CD1c-positive myeloid dendritic cell (primary cell): ENCODE results near the gene SCNN1B.

Experiments used
- DNase-seq: peaks from one replicate; pipeline ENCODE4 v3.0.0-alpha.2; 2016; ENCODE audit errors: extremely low spot score

SCNN1B gene

DNA sequence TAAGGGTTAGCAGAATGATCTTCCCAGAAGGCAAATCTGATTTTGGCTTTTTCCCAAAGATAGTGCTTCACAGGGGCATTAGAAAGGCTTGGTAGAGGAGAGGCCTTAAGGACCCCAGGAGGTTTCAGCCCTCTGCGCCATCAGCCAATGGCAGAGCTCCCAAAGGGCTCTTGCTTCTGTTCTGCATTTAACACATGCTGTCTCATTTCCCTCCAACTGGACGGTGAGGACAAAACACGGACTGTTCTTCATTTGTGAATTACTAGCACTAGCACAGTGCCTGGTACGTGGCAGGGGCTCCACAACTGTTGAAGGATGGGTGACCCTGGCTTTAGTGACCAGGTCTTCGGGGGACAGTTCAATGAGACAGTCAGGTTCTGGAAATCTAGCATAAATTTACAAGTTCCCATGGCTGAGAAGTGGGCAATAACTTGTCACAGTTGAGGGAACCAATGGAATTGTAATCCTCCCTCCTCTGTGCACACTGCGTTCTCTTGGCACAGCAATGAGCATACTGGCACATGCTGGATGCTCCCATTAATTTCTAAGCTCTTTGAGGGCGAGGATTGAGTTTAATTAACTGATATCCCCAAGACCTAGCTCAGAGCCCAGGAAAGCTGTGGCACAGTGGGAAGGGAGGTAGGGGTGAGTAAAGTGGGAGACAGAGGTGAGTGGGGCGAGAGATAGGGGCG is 105.5 kb downstream of the SCNN1B start:
- no peak for DNase-seq

DNA sequence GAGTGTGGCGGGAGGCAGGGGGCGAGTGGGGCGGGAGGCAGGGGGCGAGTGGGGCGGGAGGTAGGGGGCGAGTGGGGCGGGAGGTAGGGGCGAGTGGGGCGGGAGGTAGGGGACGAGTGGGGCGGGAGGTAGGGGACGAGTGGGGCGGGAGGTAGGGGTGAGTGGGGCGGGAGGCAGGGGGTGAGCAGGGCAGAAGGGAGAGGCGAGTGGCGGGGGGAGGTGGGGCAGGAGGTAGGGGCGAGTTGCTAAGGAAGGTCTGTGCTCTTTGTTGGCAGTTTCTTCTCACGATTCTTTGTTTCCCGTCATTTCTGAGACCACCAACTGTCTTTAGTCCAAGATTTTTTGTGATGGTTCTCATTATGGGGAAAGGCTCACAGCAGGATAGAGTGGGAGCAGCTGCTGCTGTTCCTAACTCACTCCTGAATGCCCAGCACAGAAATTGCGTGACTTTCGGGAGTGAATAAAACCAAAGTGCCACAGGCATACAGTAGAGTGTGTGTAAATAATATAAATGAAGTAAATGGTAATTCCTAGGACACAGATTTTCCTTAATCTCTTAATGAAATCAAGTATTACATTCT is 106.2 kb downstream of the SCNN1B start:
- no peak for DNase-seq

DNA sequence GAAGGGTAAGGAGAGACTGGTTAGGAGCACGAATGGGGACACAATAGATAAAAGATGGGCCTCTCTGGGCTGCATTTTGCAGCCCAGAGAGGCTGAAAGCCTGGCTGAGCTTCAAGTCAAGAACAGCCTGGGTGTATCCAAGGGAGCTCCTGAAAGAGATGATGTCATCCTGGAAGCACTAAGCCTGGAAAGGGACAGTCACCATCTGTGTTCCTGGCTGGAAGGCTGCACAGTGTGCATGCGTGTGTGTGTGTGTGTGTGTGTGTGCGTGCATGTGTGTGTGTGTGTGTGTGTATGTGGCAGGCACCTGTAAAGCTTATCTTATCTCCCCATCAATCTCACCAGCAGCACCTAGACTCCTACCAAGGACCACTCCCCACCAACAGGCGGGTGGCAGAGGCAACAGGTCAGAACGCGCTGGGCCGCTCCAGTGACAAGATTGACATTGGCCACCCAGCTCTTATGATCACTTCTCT is 106.8 kb downstream of the SCNN1B start:
- no peak for DNase-seq

DNA sequence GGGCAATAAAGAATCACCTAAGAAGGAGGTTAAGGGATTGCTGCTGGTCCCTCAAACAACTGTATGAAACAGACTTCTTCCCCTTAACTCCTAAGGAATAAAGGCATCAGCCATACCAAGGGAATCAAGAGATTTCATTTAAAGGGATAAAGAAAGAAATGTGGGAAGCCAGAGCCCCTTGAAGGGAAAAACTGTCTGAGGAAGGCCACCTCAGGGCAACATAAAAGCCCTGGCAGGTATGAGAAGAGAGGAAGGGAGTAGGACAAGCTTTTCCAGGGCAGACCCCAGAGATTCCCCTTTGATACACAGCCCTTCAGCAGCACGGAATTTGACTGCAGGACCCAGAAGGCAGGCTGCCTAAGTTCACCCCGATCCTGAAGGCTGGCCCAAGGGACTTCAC is 107.4 kb downstream of the SCNN1B start:
- DNase-seq = no peak

DNA sequence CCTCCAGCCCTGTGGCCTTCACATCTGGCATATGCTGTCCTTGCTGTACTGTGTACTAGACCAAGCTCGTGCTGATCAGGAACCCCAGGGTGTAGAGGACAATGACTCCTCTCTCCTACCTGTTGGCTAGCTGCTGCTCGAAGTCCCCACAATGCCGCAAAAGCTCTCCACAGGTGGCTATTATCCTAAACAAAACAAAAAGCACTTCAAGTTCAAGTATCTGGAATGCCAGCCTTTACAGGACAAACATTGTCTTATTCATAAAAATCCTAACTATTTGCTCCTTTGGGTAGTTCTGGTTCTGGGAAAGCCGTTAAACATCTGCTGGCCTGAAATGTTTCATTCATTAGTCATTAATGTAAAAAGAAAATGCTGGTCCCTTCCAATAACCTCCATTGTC is 108.1 kb downstream of the SCNN1B start:
- DNase-seq = no peak

DNA sequence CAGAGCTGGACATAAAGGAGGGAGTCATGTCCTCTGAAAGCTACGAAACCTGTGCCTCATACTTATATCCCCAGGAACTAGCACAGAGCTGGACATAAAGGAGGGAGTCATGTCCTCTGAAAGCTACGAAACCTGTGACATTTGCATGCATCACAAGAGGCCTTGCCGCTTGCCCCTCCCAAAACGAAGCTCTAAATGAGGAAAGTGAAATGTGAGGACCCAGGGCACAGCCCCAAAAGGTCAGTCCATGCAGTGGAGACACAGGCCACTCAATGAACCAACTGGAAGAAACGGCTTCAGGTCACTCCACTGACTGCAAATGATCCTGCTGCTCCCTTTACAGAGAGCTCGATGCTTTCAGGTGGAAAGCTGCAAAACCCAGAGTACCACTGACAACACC is 112.6 kb downstream of the SCNN1B start:
- no peak for DNase-seq

DNA sequence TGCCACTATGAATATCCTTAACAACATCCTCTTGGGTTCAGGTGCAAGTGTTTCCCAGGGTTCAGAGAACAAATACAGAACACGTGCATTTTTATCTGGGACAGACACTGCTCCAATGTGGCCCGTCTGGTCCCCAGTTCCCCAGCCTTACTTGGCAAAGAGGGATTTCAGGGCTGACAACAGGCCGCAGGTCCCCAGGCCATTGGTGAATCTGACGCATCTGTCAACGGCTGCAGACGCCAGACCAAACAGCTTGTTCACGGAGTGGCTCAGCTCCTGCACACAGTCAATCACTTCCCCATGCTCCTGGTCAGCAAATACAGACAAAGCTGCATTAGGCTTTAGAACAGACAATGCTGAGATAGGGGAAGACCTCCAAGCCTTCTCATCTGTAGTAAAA is 114.7 kb downstream of the SCNN1B start:
- no peak for DNase-seq

DNA sequence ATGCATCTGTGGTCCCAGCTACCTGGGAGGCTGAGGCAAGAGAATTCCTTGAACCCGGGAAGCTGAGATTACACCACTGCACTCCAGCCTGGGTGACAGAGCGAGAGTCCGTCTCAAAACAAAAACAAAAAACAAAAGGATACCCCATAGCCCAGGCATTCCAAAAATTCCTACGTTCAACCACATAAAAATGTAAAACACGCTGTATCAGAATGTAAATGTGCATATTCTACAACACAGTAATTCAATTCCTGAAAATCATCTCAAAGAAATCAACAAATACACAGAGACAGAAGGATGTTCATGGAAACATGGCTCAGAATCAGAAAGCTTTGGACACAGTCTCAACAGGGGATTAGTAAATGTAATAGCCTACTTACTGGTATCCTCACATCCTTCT is 117.9 kb downstream of the SCNN1B start:
- DNase-seq = no peak

DNA sequence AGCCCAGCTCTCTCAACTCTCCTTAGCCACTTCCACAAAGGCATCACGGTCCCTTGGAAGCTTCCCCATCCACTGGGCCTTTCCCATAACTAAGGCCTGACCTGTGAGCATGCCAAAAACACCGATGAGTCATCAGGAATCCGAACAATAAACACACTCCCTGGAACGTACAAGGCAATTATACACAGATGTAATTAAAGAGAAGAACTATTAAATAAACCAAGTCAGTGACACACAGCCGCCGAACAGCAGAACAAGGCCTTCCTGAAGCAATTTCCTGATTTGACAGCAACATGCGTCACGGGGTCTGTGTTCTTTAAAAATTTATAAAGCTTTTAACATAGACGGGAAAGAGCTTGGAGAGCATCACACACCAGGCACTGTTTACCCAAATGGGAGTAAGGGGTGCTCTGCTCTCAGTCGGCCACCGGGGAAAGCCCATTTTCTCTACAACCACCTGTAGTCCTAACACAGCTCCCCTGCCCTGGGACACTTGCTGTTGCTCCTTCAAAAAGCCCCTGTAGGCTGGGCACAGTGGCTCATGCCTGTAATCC is 121.5 kb downstream of the SCNN1B start:
- DNase-seq = no peak

DNA sequence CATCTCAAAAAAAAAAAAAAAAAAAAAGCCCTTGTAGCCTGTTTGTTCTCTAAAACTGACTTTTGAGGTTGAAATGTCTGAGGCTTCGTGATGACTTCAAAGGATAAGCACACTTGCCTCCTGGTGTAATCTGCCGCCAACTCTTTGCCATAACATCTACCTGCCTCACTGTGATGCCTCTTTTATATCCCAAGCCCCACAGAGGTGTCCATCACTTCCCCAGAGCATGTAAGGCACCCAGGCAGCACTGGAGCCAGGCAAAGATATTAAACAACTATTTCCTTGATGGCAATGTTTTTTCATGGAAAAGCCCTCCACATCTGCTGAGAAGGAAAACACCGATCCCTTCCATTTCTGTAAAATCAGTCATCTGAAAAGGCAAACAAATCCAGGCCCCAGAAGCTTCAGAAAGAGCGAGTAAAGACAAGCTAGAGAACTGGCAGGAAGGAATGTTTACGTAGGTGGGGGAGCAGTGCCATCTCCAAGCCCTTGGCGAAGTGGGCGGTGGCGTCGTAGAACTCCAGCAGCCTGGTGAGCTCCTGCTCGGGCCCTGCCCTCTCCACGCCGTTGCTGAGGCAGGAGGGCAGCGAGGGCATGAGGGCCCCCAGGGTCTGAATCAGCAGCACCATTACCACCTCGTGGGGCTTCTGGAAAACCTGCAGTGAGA is 122.3 kb downstream of the SCNN1B start:
- no peak for DNase-seq

DNA sequence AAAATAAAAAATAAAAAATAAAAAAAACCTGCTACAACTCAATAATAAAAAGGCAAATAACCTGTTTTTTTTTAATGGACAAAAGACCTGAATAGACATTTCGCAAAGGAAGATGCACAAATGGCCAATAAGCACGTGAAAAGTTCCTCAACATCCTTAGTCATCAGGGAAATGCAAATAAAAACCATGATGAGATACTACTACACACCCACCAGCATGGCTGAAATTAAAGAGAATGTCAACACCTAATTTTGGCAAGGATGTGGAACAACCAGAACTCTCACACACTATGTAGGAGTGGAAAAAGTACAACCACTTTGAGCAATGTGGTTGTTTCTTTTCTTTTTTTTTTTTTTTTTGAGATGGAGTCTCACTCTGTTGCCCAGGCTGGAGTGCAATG is 126.2 kb downstream of the SCNN1B start:
- DNase-seq = no peak
